ENCODE measurements around the gene USP6NL.

- no peak for TF ChIP-seq SP1 (IDR thresholded peaks at IDR 0.05)
- no peak for TF ChIP-seq HDGF (IDR thresholded peaks at IDR 0.05; ENCODE audit: borderline replicate concordance)
- no peak for TF ChIP-seq ZNF384 (IDR thresholded peaks at IDR 0.05)
- TF ChIP-seq BHLHE40 (IDR thresholded peaks at IDR 0.05; ENCODE audit: borderline replicate concordance), result no peak
- TF ChIP-seq ARNT (IDR thresholded peaks at IDR 0.05), result no peak
- no peak for TF ChIP-seq L3MBTL2 (conservative IDR thresholded peaks at IDR 0.05)
- no peak for TF ChIP-seq SUZ12 (IDR thresholded peaks at IDR 0.05)
- no peak for TF ChIP-seq FOXM1 (IDR thresholded peaks at IDR 0.05; ENCODE audit: borderline replicate concordance)
- TF ChIP-seq ELF4 (IDR thresholded peaks at IDR 0.05), result no peak
Measured at GRCh38 chr10:11527068-11527467, 84.4 kb downstream of the USP6NL start.
